HepG2 (cell line): ENCODE results near the gene CSTB.

Source experiments
- CTCF ChIP-seq: sonication (generic); formaldehyde crosslinking; IDR thresholded peaks from 2 replicates; pipeline ENCODE4 v1.5.0; 2020; ENCODE audit warnings: mild to moderate bottlenecking, missing genetic modification reagents, moderate library complexity
- ELF4 ChIP-seq: sonication (generic); formaldehyde crosslinking; IDR thresholded peaks from 2 replicates; pipeline ENCODE4 v1.5.0; 2020; ENCODE audit warnings: missing genetic modification reagents, mild to moderate bottlenecking, moderate library complexity, borderline replicate concordance
- EP300 ChIP-seq, 3 experiments: sonication (generic) in 1 of 3; formaldehyde crosslinking in 1 of 3; IDR thresholded peaks; 2 replicates each; pipeline versions ENCODE4 v1.5.1 to v1.6.1; 2011 to 2020; ENCODE audit warnings: low read depth in 2 of 3, low read length in 2 of 3, borderline replicate concordance in 1 of 3, improper control_type of control experiment in 1 of 3, mild to moderate bottlenecking in 1 of 3, missing genetic modification reagents in 1 of 3, moderate library complexity in 1 of 3
- FOXJ3 ChIP-seq: sonication (generic); formaldehyde crosslinking; IDR thresholded peaks from 2 replicates; pipeline ENCODE4 v1.4.0; 2020; ENCODE audit warnings: missing genetic modification reagents, mild to moderate bottlenecking, borderline replicate concordance
- HNF4A ChIP-seq: sonication (generic); formaldehyde crosslinking; IDR thresholded peaks from 2 replicates; pipeline ENCODE4 v1.4.0; 2020; ENCODE audit warnings: missing genetic modification reagents
- KDM1A ChIP-seq: IDR thresholded peaks from 2 replicates; pipeline ENCODE4 v1.6.1; 2016; ENCODE audit warnings: missing compliant biosample characterization
- MAZ ChIP-seq, 2 experiments: sonication (generic) in 1 of 2; formaldehyde crosslinking in 1 of 2; IDR thresholded peaks; 2 replicates each; pipeline versions ENCODE4 v1.5.0 to v1.6.1; 2012 to 2020; ENCODE audit warnings: low read depth in 2 of 2, mild to moderate bottlenecking in 2 of 2, borderline replicate concordance in 1 of 2, improper control_type of control experiment in 1 of 2, low read length in 1 of 2, missing genetic modification reagents in 1 of 2, moderate library complexity in 1 of 2
- NR1H2 ChIP-seq: sonication (generic); formaldehyde crosslinking; IDR thresholded peaks from 2 replicates; pipeline ENCODE4 v1.8.1; 2022; ENCODE audit warnings: low read depth, missing genetic modification reagents, borderline replicate concordance
- SNRNP70 ChIP-seq: fragments of 200-400 bp; formaldehyde crosslinking; IDR thresholded peaks from 2 replicates; pipeline ENCODE4 v1.6.1; 2017; ENCODE audit warnings: mild to moderate bottlenecking, low read depth, low read length, moderate library complexity
- TEAD2 ChIP-seq: sonication (generic); formaldehyde crosslinking; IDR thresholded peaks from 2 replicates; pipeline ENCODE4 v1.9.0; 2021; ENCODE audit warnings: missing genetic modification reagents
- ZNF281 ChIP-seq: sonication (generic); formaldehyde crosslinking; IDR thresholded peaks from 2 replicates; pipeline ENCODE4 v1.4.0; 2020; ENCODE audit warnings: missing genetic modification reagents, borderline replicate concordance
- ZNF33B ChIP-seq: sonication (generic); formaldehyde crosslinking; IDR thresholded peaks from 2 replicates; pipeline ENCODE4 v1.5.1; 2020; ENCODE audit warnings: mild to moderate bottlenecking, missing genetic modification reagents
- ZXDC ChIP-seq: sonication (generic); formaldehyde crosslinking; IDR thresholded peaks from 2 replicates; pipeline ENCODE4 v1.5.0; 2020; ENCODE audit warnings: mild to moderate bottlenecking, missing genetic modification reagents

GRCh38 chr21:43790010-43790524, 14.0 kb upstream of the CSTB start:
- TF ChIP-seq SNRNP70 = no peak
- TF ChIP-seq ELF4 (CRISPR knock-in tag) = no peak; the same call in 1 of the 2 replicates
- no peak for TF ChIP-seq TEAD2 (CRISPR knock-in tag)
- TF ChIP-seq ZXDC = no peak
- TF ChIP-seq ZNF33B (CRISPR knock-in tag) = no peak
- TF ChIP-seq KDM1A (CRISPR knock-in tag) = no peak
- no peak for TF ChIP-seq FOXJ3 (CRISPR knock-in tag)
- no peak for TF ChIP-seq HNF4A (CRISPR knock-in tag)
- TF ChIP-seq NR1H2 (CRISPR knock-in tag) = no peak
- no peak for TF ChIP-seq CTCF (CRISPR knock-in tag)
- no peak for TF ChIP-seq EP300 (IDR thresholded peaks at IDR 0.05; ENCODE audit: low read depth in 2 of 2, low read length in 2 of 2)
- TF ChIP-seq EP300 (CRISPR knock-in tag; IDR thresholded peaks at IDR 0.05; ENCODE audit: borderline replicate concordance) = no peak
- TF ChIP-seq MAZ (IDR thresholded peaks at IDR 0.05; ENCODE audit: borderline replicate concordance, low read depth, low read length) = no peak
- no peak for TF ChIP-seq MAZ (CRISPR knock-in tag; IDR thresholded peaks at IDR 0.05; ENCODE audit: low read depth)
- TF ChIP-seq ZNF281 (CRISPR knock-in tag) = no peak
